ENCODE results near the gene MT2A.
"Not testable (repeated sequence)": the region's sequence is repeated elsewhere in the genome, so short reads cannot be mapped to it uniquely, and the experiment has no call there.

The MT2A gene

DNA sequence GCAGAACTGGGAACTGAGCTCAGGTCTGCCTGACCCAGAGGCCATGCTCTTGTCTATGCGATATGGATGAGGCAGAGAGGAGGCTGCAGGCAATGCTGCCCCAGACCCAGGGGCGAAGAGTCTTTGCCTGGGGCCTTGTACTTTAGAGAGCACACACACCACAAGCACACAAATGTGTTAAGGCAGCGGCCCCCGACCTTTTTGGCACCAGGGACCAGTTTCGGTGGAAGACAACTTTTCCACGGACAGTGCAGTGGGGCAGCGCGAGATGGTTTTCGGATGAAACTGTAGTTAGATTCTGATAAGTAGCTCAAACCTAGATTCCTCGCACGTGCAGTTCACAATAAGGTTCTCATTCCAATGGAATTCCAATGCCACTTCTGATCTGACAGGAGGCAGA, 36.9 kb upstream of the MT2A start:
- DNase-seq (ENCODE audit: low spot score): no peak
- in situ Hi-C loops (cut with MboI; ENCODE audit: low sequenced_read_pairs, unreplicated experiment): loop anchor here (10.0 kb wide), 1 partner anchor 133 kb away; no protein-coding TSS in a partner anchor
- TF ChIP-seq, protein P1, sequence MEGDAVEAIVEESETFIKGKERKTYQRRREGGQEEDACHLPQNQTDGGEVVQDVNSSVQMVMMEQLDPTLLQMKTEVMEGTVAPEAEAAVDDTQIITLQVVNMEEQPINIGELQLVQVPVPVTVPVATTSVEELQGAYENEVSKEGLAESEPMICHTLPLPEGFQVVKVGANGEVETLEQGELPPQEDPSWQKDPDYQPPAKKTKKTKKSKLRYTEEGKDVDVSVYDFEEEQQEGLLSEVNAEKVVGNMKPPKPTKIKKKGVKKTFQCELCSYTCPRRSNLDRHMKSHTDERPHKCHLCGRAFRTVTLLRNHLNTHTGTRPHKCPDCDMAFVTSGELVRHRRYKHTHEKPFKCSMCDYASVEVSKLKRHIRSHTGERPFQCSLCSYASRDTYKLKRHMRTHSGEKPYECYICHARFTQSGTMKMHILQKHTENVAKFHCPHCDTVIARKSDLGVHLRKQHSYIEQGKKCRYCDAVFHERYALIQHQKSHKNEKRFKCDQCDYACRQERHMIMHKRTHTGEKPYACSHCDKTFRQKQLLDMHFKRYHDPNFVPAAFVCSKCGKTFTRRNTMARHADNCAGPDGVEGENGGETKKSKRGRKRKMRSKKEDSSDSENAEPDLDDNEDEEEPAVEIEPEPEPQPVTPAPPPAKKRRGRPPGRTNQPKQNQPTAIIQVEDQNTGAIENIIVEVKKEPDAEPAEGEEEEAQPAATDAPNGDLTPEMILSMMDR (IDR thresholded peaks at IDR 0.05; ENCODE audit: borderline replicate concordance, control extremely low read depth, extremely low read depth, insufficient read depth, missing control alignments): no peak

DNA sequence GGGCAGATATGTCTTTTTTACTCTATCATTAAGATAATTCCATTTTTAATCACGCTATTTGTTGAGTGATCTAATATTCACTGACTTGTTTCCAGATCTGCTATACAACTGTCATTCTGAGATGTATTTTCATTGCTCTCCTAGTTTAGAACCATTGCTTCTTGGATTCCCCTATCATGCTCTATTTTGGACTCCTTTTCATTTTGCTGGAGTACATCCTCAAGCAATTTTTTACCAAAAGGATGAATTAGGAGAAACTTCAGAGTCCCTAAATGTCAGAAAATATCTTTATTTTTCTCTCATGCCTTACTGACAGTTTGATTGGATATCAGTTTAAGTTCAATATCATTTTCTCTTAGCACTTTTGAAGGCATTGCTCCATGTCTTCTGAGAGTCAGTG, 33.8 kb upstream of the MT2A start:
- TF ChIP-seq, protein P1 (IDR thresholded peaks at IDR 0.05; ENCODE audit: borderline replicate concordance, control extremely low read depth, extremely low read depth, insufficient read depth, missing control alignments): no peak
- in situ Hi-C loops (cut with MboI; ENCODE audit: low sequenced_read_pairs, unreplicated experiment): loop anchor here (10.0 kb wide), 1 partner anchor 130 kb away; no protein-coding TSS in a partner anchor
- DNase-seq (ENCODE audit: low spot score): no peak

DNA sequence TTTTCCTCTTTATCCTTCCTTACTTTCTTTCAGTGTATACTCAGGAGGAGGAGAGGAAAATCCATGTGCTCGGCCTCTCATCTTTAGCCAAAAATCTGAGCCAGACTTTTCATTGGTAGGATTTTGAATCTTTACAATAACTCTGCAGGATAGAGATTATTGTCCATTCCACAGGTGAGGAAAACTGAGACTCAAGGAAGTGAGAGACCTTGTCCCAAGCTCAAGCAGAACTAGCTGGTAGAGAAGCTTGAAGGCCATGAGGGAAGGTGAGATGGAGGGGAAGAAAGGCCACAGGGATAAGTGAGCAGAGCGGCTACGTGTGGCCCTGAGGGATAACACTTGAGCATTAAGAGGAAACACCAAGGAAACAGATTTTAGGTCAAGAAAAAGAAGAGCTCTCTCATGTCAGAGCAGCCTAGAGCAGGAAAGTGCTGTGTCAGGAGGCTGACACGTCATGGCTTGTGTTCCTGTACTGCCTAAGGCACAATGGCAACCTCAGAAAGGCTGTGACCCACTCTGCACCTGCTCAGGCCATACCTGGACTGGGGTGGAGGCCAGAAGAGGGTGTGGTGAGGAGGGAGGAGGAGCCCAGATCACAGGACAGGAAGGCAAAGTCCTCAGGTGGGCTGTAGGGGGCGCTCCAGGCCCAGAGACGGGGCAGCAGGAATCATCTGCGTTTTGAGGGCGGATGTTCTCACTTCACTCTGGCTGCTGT, 31.6 kb upstream of the MT2A start:
- DNase-seq (ENCODE audit: low spot score): peak; percentile 85
- in situ Hi-C loops (cut with MboI; ENCODE audit: low sequenced_read_pairs, unreplicated experiment): loop anchor here (10.0 kb wide), 1 partner anchor 128 kb away; no protein-coding TSS in a partner anchor
- TF ChIP-seq, protein P1 (IDR thresholded peaks at IDR 0.05; ENCODE audit: borderline replicate concordance, control extremely low read depth, extremely low read depth, insufficient read depth, missing control alignments): peak; percentile 73

DNA sequence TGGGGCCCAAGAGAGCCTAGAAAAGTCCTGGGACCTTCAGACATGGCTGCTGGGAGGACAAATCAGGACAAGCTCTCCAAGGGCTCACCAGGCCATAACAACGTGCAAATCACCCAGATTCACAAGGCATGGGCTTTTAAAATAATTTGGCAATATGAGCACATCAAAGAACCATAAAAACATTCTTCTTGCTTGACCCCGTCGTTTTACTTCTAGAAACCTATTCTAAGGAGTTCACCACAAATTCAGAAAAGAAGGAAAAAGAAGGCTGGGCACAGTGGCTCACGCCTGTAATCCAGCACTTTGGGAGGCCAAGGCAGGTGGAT, 31.1 kb upstream of the MT2A start:
- TF ChIP-seq, protein P1 (IDR thresholded peaks at IDR 0.05; ENCODE audit: borderline replicate concordance, control extremely low read depth, extremely low read depth, insufficient read depth, missing control alignments): no peak
- in situ Hi-C loops (cut with MboI; ENCODE audit: low sequenced_read_pairs, unreplicated experiment): loop anchor here (10.0 kb wide), 1 partner anchor 128 kb away; no protein-coding TSS in a partner anchor
- no peak for DNase-seq (ENCODE audit: low spot score)

DNA sequence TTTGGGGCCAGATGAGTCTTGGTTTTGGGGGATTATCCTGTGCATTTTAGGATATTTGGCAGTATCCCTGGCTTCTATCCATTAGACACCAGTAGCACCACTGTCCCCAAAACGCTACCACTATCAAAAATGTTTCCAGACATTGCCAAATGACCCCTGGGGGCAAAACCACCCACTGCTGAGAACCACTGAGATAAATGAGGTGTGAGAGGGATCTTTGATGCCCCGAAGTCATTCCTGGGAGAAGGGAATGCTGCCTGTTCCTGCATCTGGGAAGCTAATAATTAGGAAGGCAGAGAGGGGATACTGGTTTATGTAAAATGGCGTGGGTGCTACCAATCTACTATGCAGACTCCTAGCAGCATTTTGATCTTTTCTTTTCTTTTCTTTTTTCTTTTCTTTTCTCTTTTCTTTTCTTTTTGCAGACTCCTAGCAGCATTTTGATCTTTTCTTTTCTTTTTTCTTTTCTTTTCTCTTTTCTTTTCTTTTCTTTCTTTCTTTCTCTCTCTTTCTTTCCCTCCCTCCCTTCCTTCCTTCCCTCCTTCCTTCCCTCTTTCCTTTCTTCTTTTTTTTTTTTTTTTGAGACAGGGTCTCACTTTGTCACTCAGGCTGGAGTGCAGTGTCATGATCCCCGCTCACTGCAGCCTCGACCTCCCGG, 27.9 kb upstream of the MT2A start:
- DNase-seq (ENCODE audit: low spot score): no peak
- TF ChIP-seq, protein P1 (IDR thresholded peaks at IDR 0.05; ENCODE audit: borderline replicate concordance, control extremely low read depth, extremely low read depth, insufficient read depth, missing control alignments): no peak
- in situ Hi-C loops (cut with MboI; ENCODE audit: low sequenced_read_pairs, unreplicated experiment): no loop called here

DNA sequence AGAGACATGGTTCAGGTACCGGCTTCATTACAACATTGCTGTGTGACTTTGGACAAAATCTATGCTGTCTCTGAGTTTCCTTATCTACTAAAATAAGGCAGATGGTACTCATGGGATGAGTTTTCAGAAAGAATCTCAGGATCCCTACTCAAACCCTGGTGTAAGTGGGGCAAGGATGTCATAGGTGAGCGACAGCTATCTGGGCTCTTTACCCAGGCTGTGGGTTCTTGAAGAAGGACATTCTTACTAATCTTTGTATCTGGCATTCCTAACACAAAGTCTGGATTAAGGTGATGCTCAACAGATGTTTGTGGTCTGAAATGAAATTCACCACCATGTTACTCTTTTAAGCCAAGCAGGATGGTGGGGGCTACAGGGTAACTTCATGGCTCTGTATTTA, 25.5 kb upstream of the MT2A start:
- DNase-seq (ENCODE audit: low spot score); in situ Hi-C loops (cut with MboI; ENCODE audit: low sequenced_read_pairs, unreplicated experiment): not testable (repeated sequence)

Data from GM13976 (cell line).